ENCODE results near the gene KRT5. TPM values are rescaled to one million over a fixed set of nuclear protein-coding genes. Genes with fewer than 3 reads are reported as not detected.

Gene KRT5
- under 1 TPM in 1 of 6 experiments, not detected in 5; 0.66 TPM for total RNA-seq
- long read RNA-seq, result 0 reads

DNA sequence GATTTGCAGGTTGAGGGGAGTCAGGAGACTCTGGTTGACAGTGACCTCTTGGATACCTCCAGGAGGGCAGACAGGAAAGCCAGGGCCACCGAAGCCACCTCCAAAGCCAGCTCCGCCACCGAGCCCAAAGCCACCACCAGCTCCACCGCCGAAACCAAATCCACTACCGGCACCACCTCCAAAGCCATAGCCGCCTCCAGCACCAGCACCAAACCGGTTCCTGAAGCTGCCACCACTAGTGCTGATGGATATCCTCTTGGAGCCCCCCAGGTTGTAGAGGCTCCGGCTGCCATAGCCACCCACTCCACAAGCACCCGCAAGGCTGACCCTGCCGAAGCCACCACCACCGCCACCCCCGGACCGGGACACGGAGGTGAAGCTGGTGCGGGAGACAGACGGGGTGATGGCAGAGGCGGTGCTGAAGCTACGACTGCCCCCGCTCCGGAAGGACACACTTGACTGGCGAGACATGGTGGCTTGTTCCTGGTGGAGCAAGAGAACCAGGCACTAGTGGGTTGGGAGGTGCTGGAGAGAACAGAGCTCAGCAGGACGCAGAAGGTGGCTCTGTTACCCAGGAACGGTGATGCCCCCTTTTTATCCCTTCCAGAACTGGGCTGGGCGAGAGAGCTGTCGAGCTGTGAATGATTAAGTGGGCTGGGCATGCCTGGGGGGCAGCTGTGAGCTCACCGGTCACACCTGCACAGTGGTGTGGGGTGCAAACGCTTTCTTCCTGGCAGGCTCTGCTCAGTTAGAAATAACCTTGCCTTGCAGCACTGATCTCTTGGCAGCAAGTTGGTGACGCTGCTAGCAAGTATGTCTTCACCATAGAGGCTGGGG is at the start of gene KRT5:
Gene KRT5, minus strand, starts transcription at position 569 of the 837 bp plus-strand sequence. Its CDS starts 98 bp downstream, at position 471.
- WGBS (ENCODE audit: insufficient coverage, low coverage, low lambda C conversion rate, missing lambda C conversion rate), result 91% methylated on average over 12 of the region's 29 CpGs
- Histone ChIP-seq H3K4me3 (no peak within 1 kb of the TSS), H3K36me3 (no peaks in the 10 kb centered on the region), H3K27me3 (no peaks in the 10 kb centered on the region), H3K9me3 (no peaks in the 10 kb centered on the region), H3K27ac (no peak within 1 kb of the TSS), H3K4me1 (no peaks in the 10 kb centered on the region)
- intact Hi-C loops (cut with DNase I), result no loop called here
- TF ChIP-seq, protein P1, sequence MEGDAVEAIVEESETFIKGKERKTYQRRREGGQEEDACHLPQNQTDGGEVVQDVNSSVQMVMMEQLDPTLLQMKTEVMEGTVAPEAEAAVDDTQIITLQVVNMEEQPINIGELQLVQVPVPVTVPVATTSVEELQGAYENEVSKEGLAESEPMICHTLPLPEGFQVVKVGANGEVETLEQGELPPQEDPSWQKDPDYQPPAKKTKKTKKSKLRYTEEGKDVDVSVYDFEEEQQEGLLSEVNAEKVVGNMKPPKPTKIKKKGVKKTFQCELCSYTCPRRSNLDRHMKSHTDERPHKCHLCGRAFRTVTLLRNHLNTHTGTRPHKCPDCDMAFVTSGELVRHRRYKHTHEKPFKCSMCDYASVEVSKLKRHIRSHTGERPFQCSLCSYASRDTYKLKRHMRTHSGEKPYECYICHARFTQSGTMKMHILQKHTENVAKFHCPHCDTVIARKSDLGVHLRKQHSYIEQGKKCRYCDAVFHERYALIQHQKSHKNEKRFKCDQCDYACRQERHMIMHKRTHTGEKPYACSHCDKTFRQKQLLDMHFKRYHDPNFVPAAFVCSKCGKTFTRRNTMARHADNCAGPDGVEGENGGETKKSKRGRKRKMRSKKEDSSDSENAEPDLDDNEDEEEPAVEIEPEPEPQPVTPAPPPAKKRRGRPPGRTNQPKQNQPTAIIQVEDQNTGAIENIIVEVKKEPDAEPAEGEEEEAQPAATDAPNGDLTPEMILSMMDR (IDR thresholded peaks at IDR 0.05), result no peak
- TF ChIP-seq POLR2A (IDR thresholded peaks at IDR 0.05), result no peak
- no peak for ATAC-seq
- DNase-seq, result no peak

DNA sequence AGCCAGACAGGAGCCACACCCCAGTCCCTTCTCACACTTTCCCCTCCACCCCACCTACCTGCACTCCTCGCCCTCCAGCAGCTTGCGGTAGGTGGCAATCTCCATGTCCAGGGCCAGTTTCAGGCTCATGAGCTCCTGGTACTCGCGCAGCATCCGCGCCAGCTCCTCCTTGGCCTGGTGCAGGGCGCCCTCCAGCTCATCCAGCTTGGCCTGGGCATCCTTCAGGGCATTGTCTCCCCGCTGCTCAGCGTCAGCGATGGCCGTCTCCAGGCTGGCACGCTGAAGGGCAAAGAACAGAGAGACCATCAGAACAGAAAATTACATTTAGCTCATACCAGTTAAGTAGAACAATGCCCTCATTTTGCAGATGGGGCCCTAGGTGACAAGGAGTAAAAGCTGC is 47.9 kb upstream of the KRT5 start:
- no peak for ATAC-seq
- peak in 1 of 3 donors; percentile 27 for DNase-seq
- Histone ChIP-seq H3K9me3 (no peaks in the 10 kb centered on the region), H3K4me1 (no peaks in the 10 kb centered on the region), H3K4me3 (no peak overlapping the region), H3K27me3 (no peaks in the 10 kb centered on the region), H3K27ac (no peak overlapping the region), H3K36me3 (no peaks in the 10 kb centered on the region)
- 88% methylated on average over 11 of the region's 12 CpGs for WGBS (ENCODE audit: insufficient coverage, low coverage, low lambda C conversion rate, missing lambda C conversion rate)
- intact Hi-C loops (cut with DNase I), result loop anchor here in 1 of 2 donors (10.0 kb wide), 1 partner anchor 173 kb away; no protein-coding TSS in a partner anchor
- TF ChIP-seq, protein P1 (IDR thresholded peaks at IDR 0.05), result no peak
- no peak for TF ChIP-seq POLR2A (IDR thresholded peaks at IDR 0.05)

DNA sequence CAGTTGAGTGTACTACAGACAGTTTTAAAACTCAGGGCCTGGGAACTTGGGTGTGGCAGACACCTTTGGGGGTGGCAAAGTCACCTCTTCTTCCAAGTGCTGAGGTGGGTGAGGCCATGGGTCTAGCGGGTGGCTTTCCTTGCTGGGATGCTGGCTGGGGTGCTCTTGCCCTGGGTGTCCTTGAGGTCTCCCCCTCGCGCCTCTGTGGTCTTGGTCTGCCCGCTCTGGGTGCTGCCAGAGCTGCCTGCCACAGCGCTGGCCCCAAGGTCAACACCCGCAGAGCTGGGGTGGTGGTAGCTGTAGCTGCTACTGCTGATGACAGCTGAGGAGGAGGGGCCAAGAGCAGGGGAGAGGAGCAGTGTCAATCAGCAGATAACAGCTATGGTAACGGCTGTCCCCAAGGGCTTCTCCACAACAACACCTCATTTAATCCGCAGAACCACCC is 46.7 kb upstream of the KRT5 start:
- no peaks in the 10 kb centered on the region for H3K9me3 ChIP-seq
- H3K4me1 ChIP-seq, result no peaks in the 10 kb centered on the region
- no peak overlapping the region for H3K4me3 ChIP-seq
- TF ChIP-seq, protein P1 (IDR thresholded peaks at IDR 0.05), result no peak
- TF ChIP-seq POLR2A (IDR thresholded peaks at IDR 0.05), result no peak
- H3K27me3 ChIP-seq, result no peaks in the 10 kb centered on the region
- no peak for DNase-seq
- WGBS (ENCODE audit: insufficient coverage, low coverage, low lambda C conversion rate, missing lambda C conversion rate), result no CpG with 5 or more reads among the region's 8 CpGs
- H3K27ac ChIP-seq, result no peak overlapping the region
- peak in 2 of 4 donors; percentile 23 to 34 for ATAC-seq
- H3K36me3 ChIP-seq, result no peaks in the 10 kb centered on the region
- intact Hi-C loops (cut with DNase I), result loop anchor here in 1 of 2 donors (10.0 kb wide), 1 partner anchor 172 kb away; no protein-coding TSS in a partner anchor

DNA sequence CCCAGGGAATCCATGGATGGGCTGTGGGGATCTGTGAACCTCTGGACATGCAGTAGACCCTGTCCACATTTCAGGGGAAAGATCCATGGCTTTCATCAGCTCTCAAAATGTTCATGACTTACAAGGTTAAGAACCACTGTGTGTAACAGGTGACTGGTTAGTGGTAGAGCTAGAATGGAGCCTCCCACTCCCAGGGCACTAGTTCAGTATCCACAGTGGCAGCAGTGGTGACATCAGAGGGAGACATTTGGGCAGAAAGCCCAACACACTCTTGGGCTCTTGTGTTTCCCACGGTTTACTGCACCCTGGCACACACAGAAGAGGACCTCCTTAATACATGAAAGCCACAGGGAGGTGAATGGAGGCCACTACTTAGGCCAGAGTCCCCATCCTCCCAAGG is 44.4 kb upstream of the KRT5 start:
- WGBS (ENCODE audit: insufficient coverage, low coverage, low lambda C conversion rate, missing lambda C conversion rate), result no CpG with 5 or more reads among the region's 1 CpG
- Histone ChIP-seq H3K9me3 (no peaks in the 10 kb centered on the region), H3K4me1 (no peaks in the 10 kb centered on the region), H3K27ac (no peak overlapping the region), H3K27me3 (no peaks in the 10 kb centered on the region), H3K4me3 (no peak overlapping the region), H3K36me3 (no peaks in the 10 kb centered on the region)
- intact Hi-C loops (cut with DNase I), result loop anchor here in 1 of 2 donors (10.0 kb wide), 1 partner anchor 170 kb away; no protein-coding TSS in a partner anchor
- no peak for DNase-seq
- no peak for ATAC-seq
- TF ChIP-seq, protein P1 (IDR thresholded peaks at IDR 0.05), result no peak
- TF ChIP-seq POLR2A (IDR thresholded peaks at IDR 0.05), result no peak

Measured in right lobe of liver (tissue), 6 donors.